Gastrocnemius medialis (tissue), 4 donors: ENCODE data around the gene CST4. TPM values are rescaled to one million over a fixed set of nuclear protein-coding genes. Genes with fewer than 3 reads are reported as not detected.

ENCODE experiments used
- ATAC-seq, 2 donors: fragments of 150-250 bp; one replicate each; pipeline ENCODE4 v1.9.1; 2016
- DNase-seq, 2 donors: peaks; one replicate each; pipeline ENCODE4 v3.0.0-alpha.2; 2019
- H3K27ac ChIP-seq, 4 donors: fragments of 200-600 bp; sonication (generic); 1 replicate in 1 of 4; 2 replicates in 3 of 4; pipeline ENCODE4 v1.5.1; 2016 to 2018; ENCODE audit warnings: mild to moderate bottlenecking in 2 of 4, moderate library complexity in 1 of 4
- H3K27me3 ChIP-seq, 3 donors: fragments of 200-600 bp; sonication (generic) in 2 of 3; 1 replicate in 1 of 3; 2 replicates in 2 of 3; pipeline versions ENCODE4 v1.5.1 to v1.6.0; 2016 to 2019; ENCODE audit warnings: mild to moderate bottlenecking in 1 of 3, moderate library complexity in 1 of 3
- H3K36me3 ChIP-seq, 2 donors: fragments of 200-600 bp; sonication (generic) in 1 of 2; one replicate each; pipeline ENCODE4 v1.5.1; 2017 to 2018
- H3K4me1 ChIP-seq, 2 donors: fragments of 200-600 bp; sonication (generic) in 1 of 2; one replicate each; pipeline ENCODE4 v1.5.1; 2016 to 2017; ENCODE audit warnings: mild to moderate bottlenecking in 2 of 2
- H3K4me3 ChIP-seq, 4 donors: fragments of 200-600 bp; sonication (generic) in 3 of 4; 1 replicate in 1 of 4; 2 replicates in 3 of 4; pipeline ENCODE4 v1.5.1; 2016 to 2019; ENCODE audit warnings: mild to moderate bottlenecking in 2 of 4
- H3K9me3 ChIP-seq, 3 donors: fragments of 200-600 bp; sonication (generic) in 2 of 3; 1 replicate in 1 of 3; 2 replicates in 2 of 3; pipeline ENCODE4 v1.5.1; 2016 to 2019
- POLR2A ChIP-seq, 2 donors: fragments of 450-650 bp; IDR thresholded peaks; one replicate each; pipeline ENCODE4 v1.6.1; 2017; ENCODE audit warnings: antibody characterized with exemption in 2 of 2, mild to moderate bottlenecking in 2 of 2, moderate library complexity in 2 of 2
- in situ Hi-C, 4 donors: fragments of 200-750 bp; cut with MboI; loops; one replicate each; pipeline versions ENCODE4 v1.15.0 to v1.8.0; 2017; ENCODE audit warnings: low sequenced_read_pairs in 4 of 4
- intact Hi-C: fragments of 100-400 bp; cut with DNase I; formaldehyde crosslinking; loops from one replicate; pipeline ENCODE4 v1.15.1; 2023; ENCODE audit warnings: low total_unique reads
- total RNA-seq, 4 donors: library from RNA; depleted of rRNA; stranded (reverse); fragments of >200 nt; gene quantifications; one replicate each; pipeline versions ENCODE4 v1.1.0 to v1.2.3, GENCODE V29; 2016
- TF ChIP-seq, protein P1 (sequence below), 5 experiments: fragments of 450-650 bp in 3 of 5; fragments of 200-600 bp in 2 of 5; sonication (generic) in 2 of 5; IDR thresholded peaks in 4 of 5; conservative IDR thresholded peaks in 1 of 5; 1 replicate in 4 of 5; 2 replicates in 1 of 5; pipeline ENCODE4 v1.5.1; 2016 to 2019; ENCODE audit warnings: antibody characterized with exemption in 5 of 5, mild to moderate bottlenecking in 3 of 5, moderate library complexity in 3 of 5

Gene CST4
- total RNA-seq, 4 donors from 2014 or later: not detected

DNA sequence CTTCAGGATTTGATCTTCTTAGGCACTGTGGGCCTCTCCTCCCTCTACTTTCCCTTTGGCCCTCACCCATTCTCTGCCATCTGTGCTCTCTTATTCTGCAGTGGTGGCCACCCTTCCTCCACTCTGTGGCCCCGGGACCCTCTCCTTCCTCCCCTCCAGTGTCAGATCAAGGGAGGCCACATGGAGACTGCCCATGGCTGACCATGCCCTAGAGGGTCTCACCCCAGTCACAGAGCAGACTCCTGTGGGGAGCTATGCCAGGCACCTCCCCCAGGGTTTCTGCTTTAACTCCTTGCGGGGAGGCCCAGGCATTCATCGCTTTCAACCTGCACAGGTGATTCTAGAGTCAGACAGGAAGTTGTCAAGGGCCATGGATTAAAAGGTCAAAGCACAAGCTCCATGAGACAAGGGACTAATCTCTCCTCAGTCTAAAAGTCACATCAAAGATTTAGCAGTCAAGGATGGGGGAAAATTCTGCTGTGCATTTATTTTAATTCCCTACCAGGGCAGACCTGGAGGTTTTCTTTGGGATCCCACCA, 35.4 kb downstream of the CST4 start:
- Histone ChIP-seq H3K4me3 (no peak overlapping the region), H3K4me1 (peaks cover 0 to 8% of the 10 kb centered on the region in 2 donors), H3K9me3 (no peaks in the 10 kb centered on the region), H3K36me3 (no peaks in the 10 kb centered on the region), H3K27me3 (no peaks in the 10 kb centered on the region), H3K27ac (no peak overlapping the region)
- no peak for DNase-seq
- TF ChIP-seq POLR2A (IDR thresholded peaks at IDR 0.05): no peak
- TF ChIP-seq, protein P1, sequence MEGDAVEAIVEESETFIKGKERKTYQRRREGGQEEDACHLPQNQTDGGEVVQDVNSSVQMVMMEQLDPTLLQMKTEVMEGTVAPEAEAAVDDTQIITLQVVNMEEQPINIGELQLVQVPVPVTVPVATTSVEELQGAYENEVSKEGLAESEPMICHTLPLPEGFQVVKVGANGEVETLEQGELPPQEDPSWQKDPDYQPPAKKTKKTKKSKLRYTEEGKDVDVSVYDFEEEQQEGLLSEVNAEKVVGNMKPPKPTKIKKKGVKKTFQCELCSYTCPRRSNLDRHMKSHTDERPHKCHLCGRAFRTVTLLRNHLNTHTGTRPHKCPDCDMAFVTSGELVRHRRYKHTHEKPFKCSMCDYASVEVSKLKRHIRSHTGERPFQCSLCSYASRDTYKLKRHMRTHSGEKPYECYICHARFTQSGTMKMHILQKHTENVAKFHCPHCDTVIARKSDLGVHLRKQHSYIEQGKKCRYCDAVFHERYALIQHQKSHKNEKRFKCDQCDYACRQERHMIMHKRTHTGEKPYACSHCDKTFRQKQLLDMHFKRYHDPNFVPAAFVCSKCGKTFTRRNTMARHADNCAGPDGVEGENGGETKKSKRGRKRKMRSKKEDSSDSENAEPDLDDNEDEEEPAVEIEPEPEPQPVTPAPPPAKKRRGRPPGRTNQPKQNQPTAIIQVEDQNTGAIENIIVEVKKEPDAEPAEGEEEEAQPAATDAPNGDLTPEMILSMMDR (IDR thresholded peaks at IDR 0.05 in 4 of 5, conservative IDR thresholded peaks at IDR 0.05 in 1 of 5): no peak
- intact Hi-C loops (no loop called here), in situ Hi-C loops (no loop called here)
- ATAC-seq: no peak

DNA sequence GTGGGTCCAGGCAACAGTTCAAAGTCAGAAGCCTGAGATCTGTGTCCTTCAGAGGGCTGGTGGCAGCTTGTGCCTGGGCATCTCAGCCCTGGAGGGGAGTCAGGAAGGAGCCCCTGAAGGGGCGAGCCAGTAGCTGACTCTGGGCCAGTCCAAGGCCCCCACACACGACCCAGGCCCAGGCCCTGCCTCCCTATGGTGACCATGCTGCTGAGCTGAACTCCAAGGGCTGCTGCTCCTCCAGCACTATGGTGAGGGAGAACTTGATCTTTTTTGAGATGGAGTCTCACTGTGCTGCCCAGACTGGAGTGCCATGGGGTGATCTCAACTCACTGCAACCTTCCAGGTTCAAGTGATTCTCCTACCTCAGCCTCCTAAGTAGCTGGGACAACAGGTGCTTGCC, 35.9 kb downstream of the CST4 start:
- Histone ChIP-seq H3K36me3 (no peaks in the 10 kb centered on the region), H3K4me3 (no peak overlapping the region), H3K27ac (no peak overlapping the region), H3K9me3 (no peaks in the 10 kb centered on the region), H3K27me3 (no peaks in the 10 kb centered on the region), H3K4me1 (peaks cover 0 to 8% of the 10 kb centered on the region in 2 donors)
- TF ChIP-seq, protein P1 (IDR thresholded peaks at IDR 0.05 in 4 of 5, conservative IDR thresholded peaks at IDR 0.05 in 1 of 5): no peak
- TF ChIP-seq POLR2A (IDR thresholded peaks at IDR 0.05): no peak
- intact Hi-C loops: no loop called here
- in situ Hi-C loops: no loop called here
- ATAC-seq (no peak), DNase-seq (no peak)

DNA sequence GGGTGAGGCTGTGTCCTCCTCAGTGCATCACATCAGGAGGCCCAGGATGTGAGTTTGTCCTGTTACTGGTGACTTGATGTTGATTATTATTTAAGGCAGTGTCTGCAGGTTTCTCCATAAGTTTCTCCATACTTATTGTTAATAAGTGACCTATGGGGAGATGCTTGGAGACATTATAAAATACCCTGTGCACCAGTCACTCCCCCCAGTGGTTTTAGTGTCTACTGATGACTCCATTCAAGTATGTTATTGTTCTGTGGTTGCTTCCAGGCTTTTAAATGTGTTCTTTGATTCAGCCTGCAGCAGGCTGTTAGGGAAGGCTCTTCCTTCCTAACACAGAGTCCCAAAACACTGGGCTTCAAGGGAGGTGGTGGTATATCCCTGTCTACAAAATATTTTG, 36.5 kb downstream of the CST4 start:
- Histone ChIP-seq H3K36me3 (no peaks in the 10 kb centered on the region), H3K27me3 (no peaks in the 10 kb centered on the region), H3K4me1 (peaks cover 0 to 8% of the 10 kb centered on the region in 2 donors), H3K9me3 (no peaks in the 10 kb centered on the region), H3K27ac (no peak overlapping the region), H3K4me3 (no peak overlapping the region)
- no peak for TF ChIP-seq POLR2A (IDR thresholded peaks at IDR 0.05)
- TF ChIP-seq, protein P1 (IDR thresholded peaks at IDR 0.05 in 4 of 5, conservative IDR thresholded peaks at IDR 0.05 in 1 of 5): no peak
- intact Hi-C loops (no loop called here), in situ Hi-C loops (no loop called here)
- ATAC-seq (no peak), DNase-seq (no peak)

DNA sequence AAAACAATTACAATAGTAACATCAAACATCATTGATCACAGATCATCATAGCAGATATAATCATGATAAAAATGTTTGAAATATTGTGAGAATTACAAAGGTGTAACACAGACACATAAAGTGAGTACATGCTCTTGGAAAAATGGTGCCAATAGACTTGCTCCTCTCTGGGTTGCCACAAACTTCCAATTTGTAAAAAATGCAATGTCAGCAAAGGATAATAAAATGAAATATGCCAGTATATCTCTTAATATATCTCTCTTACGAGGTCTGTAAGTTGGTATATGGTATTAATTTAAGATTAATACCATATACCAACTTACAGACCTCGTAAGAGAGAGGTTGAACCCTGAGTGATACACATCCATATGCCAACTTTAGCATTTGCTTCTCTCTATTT, 37.7 kb downstream of the CST4 start:
- Histone ChIP-seq H3K36me3 (no peaks in the 10 kb centered on the region), H3K4me1 (peaks cover 0 to 8% of the 10 kb centered on the region in 2 donors), H3K27me3 (no peaks in the 10 kb centered on the region), H3K9me3 (no peaks in the 10 kb centered on the region), H3K4me3 (no peak overlapping the region), H3K27ac (no peak overlapping the region)
- in situ Hi-C loops (no loop called here), intact Hi-C loops (no loop called here)
- DNase-seq (no peak), ATAC-seq (no peak)
- TF ChIP-seq, protein P1 (IDR thresholded peaks at IDR 0.05 in 4 of 5, conservative IDR thresholded peaks at IDR 0.05 in 1 of 5): no peak
- no peak for TF ChIP-seq POLR2A (IDR thresholded peaks at IDR 0.05)
